Breast epithelium (tissue), 4 donors: ENCODE measurements around the gene EEF1G. TPM values are rescaled to one million over a fixed set of nuclear protein-coding genes. Genes with fewer than 3 reads are reported as not detected.
"Not testable (repeated sequence)": the region's sequence is repeated elsewhere in the genome, so short reads cannot be mapped to it uniquely, and the experiment has no call there.

Experiments used
- DNase-seq, 2 donors: peaks; one replicate each; pipeline ENCODE4 v3.0.0-alpha.2; 2019; ENCODE audit warnings: low spot score in 2 of 2
- H3K27ac ChIP-seq, 2 donors: fragments of 200-600 bp; sonication (generic) in 1 of 2; one replicate each; pipeline ENCODE4 v1.5.1; 2016 to 2019; ENCODE audit warnings: mild to moderate bottlenecking in 1 of 2
- H3K27me3 ChIP-seq, 2 donors: fragments of 200-600 bp; sonication (generic) in 1 of 2; one replicate each; pipeline versions ENCODE4 v1.5.1 to v1.6.0; 2017 to 2019; ENCODE audit warnings: control low read depth in 1 of 2, mild to moderate bottlenecking in 1 of 2
- H3K36me3 ChIP-seq: fragments of 200-600 bp; one replicate; pipeline ENCODE4 v1.5.1; 2019
- H3K4me1 ChIP-seq, 2 donors: fragments of 200-600 bp; sonication (generic); one replicate each; pipeline ENCODE4 v1.5.1; 2016 to 2019; ENCODE audit warnings: control low read depth in 1 of 2
- H3K4me3 ChIP-seq, 3 donors: fragments of 200-600 bp; sonication (generic); 1 replicate in 2 of 3; 2 replicates in 1 of 3; pipeline ENCODE4 v1.5.1; 2016 to 2019; ENCODE audit warnings: mild to moderate bottlenecking in 3 of 3, moderate library complexity in 2 of 3
- H3K9me3 ChIP-seq, 2 donors: fragments of 200-600 bp; sonication (generic) in 1 of 2; one replicate each; pipeline ENCODE4 v1.5.1; 2016 to 2019; ENCODE audit warnings: control low read depth in 1 of 2
- CTCF ChIP-seq, 3 donors: fragments of 450-650 bp; IDR thresholded peaks; one replicate each; pipeline ENCODE4 v1.5.1; 2016 to 2017; ENCODE audit warnings: antibody characterized with exemption in 3 of 3, mild to moderate bottlenecking in 3 of 3, moderate library complexity in 3 of 3
- POLR2A ChIP-seq: fragments of 450-650 bp; IDR thresholded peaks from one replicate; pipeline ENCODE4 v1.6.1; 2016; ENCODE audit warnings: antibody characterized with exemption, mild to moderate bottlenecking, moderate library complexity
- POLR2AphosphoS5 ChIP-seq, 3 donors: sonication (generic); formaldehyde crosslinking; IDR thresholded peaks; one replicate each; pipeline ENCODE4 v1.6.1; 2017; ENCODE audit warnings: antibody characterized with exemption in 3 of 3
- intact Hi-C: fragments of 100-400 bp; cut with DNase I; formaldehyde crosslinking; loops from one replicate; pipeline ENCODE4 v1.15.1; 2023; ENCODE audit warnings: low total_unique reads
- total RNA-seq, 3 donors: library from RNA; depleted of rRNA; stranded (reverse); fragments of >200 nt; gene quantifications; one replicate each; pipeline ENCODE4 v1.1.0, GENCODE V29; 2016

EEF1G gene
- total RNA-seq, 3 donors from 2014 or later: 1,312 to 1,961 (median 1,794) TPM

GRCh38 chr11:62573006-62573591 is 592 bp downstream of the EEF1G start:
- intact Hi-C loops: no loop called here
- no peak for TF ChIP-seq CTCF (IDR thresholded peaks at IDR 0.05)
- no peak for TF ChIP-seq POLR2AphosphoS5 (IDR thresholded peaks at IDR 0.05)
- no peak for TF ChIP-seq POLR2A
- Histone ChIP-seq H3K9me3 (no peaks in the 10 kb centered on the region), H3K4me1 (peaks cover 0 to 9% of the 10 kb centered on the region in 2 donors), H3K27ac (peak overlapping the region; percentile 86 to 90), H3K27me3 (no peaks in the 10 kb centered on the region), H3K4me3 (peak overlapping the region; percentile 76 to 88 (median 87)), H3K36me3 (no peaks in the 10 kb centered on the region)
- DNase-seq: no peak

- H3K4me1 ChIP-seq: peaks cover 0 to 9% of the 10 kb centered on the region in 2 donors
- peak overlapping the region; percentile 76 to 88 (median 87) for H3K4me3 ChIP-seq
- H3K9me3 ChIP-seq: no peaks in the 10 kb centered on the region
- H3K27ac ChIP-seq: peak overlapping the region; percentile 86 to 90
- no peak for TF ChIP-seq POLR2A
- no peak for TF ChIP-seq CTCF (IDR thresholded peaks at IDR 0.05)
- no peak for TF ChIP-seq POLR2AphosphoS5 (IDR thresholded peaks at IDR 0.05)
- no peaks in the 10 kb centered on the region for H3K36me3 ChIP-seq
- intact Hi-C loops: no loop called here
- no peaks in the 10 kb centered on the region for H3K27me3 ChIP-seq
- DNase-seq: no peak
Measured at GRCh38 chr11:62572431-62572830, 1.3 kb downstream of the EEF1G start.

- H3K4me1 ChIP-seq, DNase-seq, H3K27me3 ChIP-seq, H3K9me3 ChIP-seq, intact Hi-C loops, H3K27ac ChIP-seq, H3K36me3 ChIP-seq, H3K4me3 ChIP-seq: not testable (repeated sequence)
Measured at GRCh38 chr11:62571493-62571892, 2.2 kb downstream of the EEF1G start.

- DNase-seq, H3K27me3 ChIP-seq, H3K4me1 ChIP-seq, H3K27ac ChIP-seq, H3K36me3 ChIP-seq, H3K4me3 ChIP-seq, intact Hi-C loops, H3K9me3 ChIP-seq: not testable (repeated sequence)
Measured at GRCh38 chr11:62570903-62571302, 2.8 kb downstream of the EEF1G start.

- H3K36me3 ChIP-seq: no peaks in the 10 kb centered on the region
- no peaks in the 10 kb centered on the region for H3K4me1 ChIP-seq
- no peaks in the 10 kb centered on the region for H3K9me3 ChIP-seq
- no peaks in the 10 kb centered on the region for H3K27me3 ChIP-seq
- intact Hi-C loops: no loop called here
- no peak overlapping the region for H3K27ac ChIP-seq
- no peak for DNase-seq
- no peak overlapping the region for H3K4me3 ChIP-seq
- TF ChIP-seq CTCF (IDR thresholded peaks at IDR 0.05) (no peak), POLR2AphosphoS5 (IDR thresholded peaks at IDR 0.05) (no peak), POLR2A (no peak)
Measured at GRCh38 chr11:62569611-62570010, 4.1 kb downstream of the EEF1G start.

- Histone ChIP-seq H3K36me3 (no peaks in the 10 kb centered on the region), H3K4me1 (no peaks in the 10 kb centered on the region), H3K27me3 (no peaks in the 10 kb centered on the region), H3K9me3 (no peaks in the 10 kb centered on the region), H3K4me3 (no peak overlapping the region), H3K27ac (peak overlapping the region in 1 of 2 donors; percentile 29)
- TF ChIP-seq POLR2AphosphoS5 (IDR thresholded peaks at IDR 0.05) (no peak), CTCF (IDR thresholded peaks at IDR 0.05) (no peak), POLR2A (no peak)
- intact Hi-C loops: no loop called here
- no peak for DNase-seq
Measured at GRCh38 chr11:62567018-62567633, 6.6 kb downstream of the EEF1G start.
